DMS 273 (cell line): ENCODE results near the gene CCPG1.

ENCODE experiments used
- DNase-seq: peaks from one replicate; lab custom pipeline; 2025; ENCODE audit not compliant: unreplicated experiment; lab: John Stamatoyannopoulos, UW

Gene CCPG1

GRCh38 chr15:55383687-55384086 is 24.5 kb downstream of the CCPG1 start:
- no peak for DNase-seq

GRCh38 chr15:55381595-55381994 is 26.6 kb downstream of the CCPG1 start:
- DNase-seq, result no peak

- no peak for DNase-seq
Measured at GRCh38 chr15:55379095-55379494, 29.1 kb downstream of the CCPG1 start.

- DNase-seq, result no peak
Measured at GRCh38 chr15:55372701-55373440, 35.3 kb downstream of the CCPG1 start.

- no peak for DNase-seq
Measured at GRCh38 chr15:55366981-55367380, 41.2 kb downstream of the CCPG1 start.

GRCh38 chr15:55362641-55363040 is 45.5 kb downstream of the CCPG1 start:
- no peak for DNase-seq

- no peak for DNase-seq
Measured at GRCh38 chr15:55361048-55361447, 47.1 kb downstream of the CCPG1 start.

- no peak for DNase-seq
Measured at GRCh38 chr15:55360256-55360655, 47.9 kb downstream of the CCPG1 start.

- no peak for DNase-seq
Measured at GRCh38 chr15:55358471-55358870, 49.7 kb downstream of the CCPG1 start.

GRCh38 chr15:55357774-55358173 is 50.4 kb downstream of the CCPG1 start:
- no peak for DNase-seq

- DNase-seq, result no peak
Measured at GRCh38 chr15:55356985-55357585, 51.1 kb downstream of the CCPG1 start.

GRCh38 chr15:55353025-55353424 is 55.1 kb downstream of the CCPG1 start:
- DNase-seq, result peak; percentile 18

GRCh38 chr15:55349282-55349681 is 58.9 kb downstream of the CCPG1 start:
- no peak for DNase-seq

GRCh38 chr15:55348281-55348778 is 59.8 kb downstream of the CCPG1 start:
- DNase-seq, result no peak

GRCh38 chr15:55344206-55344605 is 64.0 kb downstream of the CCPG1 start:
- no peak for DNase-seq

GRCh38 chr15:55343168-55343567 is 65.0 kb downstream of the CCPG1 start:
- DNase-seq, result no peak

GRCh38 chr15:55337160-55337559 is 71.0 kb downstream of the CCPG1 start:
- DNase-seq, result no peak

GRCh38 chr15:55334997-55335396 is 73.2 kb downstream of the CCPG1 start:
- no peak for DNase-seq

- no peak for DNase-seq
Measured at GRCh38 chr15:55334371-55334770, 73.8 kb downstream of the CCPG1 start.

GRCh38 chr15:55327387-55327786 is 80.8 kb downstream of the CCPG1 start:
- no peak for DNase-seq

GRCh38 chr15:55322467-55322866 is 85.7 kb downstream of the CCPG1 start:
- DNase-seq, result no peak

GRCh38 chr15:55320963-55321362 is 87.2 kb downstream of the CCPG1 start:
- DNase-seq, result no peak

- no peak for DNase-seq
Measured at GRCh38 chr15:55320238-55320550, 88.0 kb downstream of the CCPG1 start.
